Activated T-cell treated with anti-CD3 and anti-CD28 coated beads for 1 hour (primary cell): ENCODE results near the gene XKR3.
"Not testable (repeated sequence)": the region's sequence is repeated elsewhere in the genome, so short reads cannot be mapped to it uniquely, and the experiment has no call there.

Experiments used
- DNase-seq: peaks from one replicate; pipeline ENCODE4 v3.0.0-alpha.2; 2020; ENCODE audit warnings: low read depth

XKR3 gene

GRCh38 chr22:16804882-16805281, 20.3 kb downstream of the XKR3 start:
- no peak for DNase-seq

- no peak for DNase-seq
These were observed 21.8 kb downstream of the XKR3 start for GRCh38 chr22:16803255-16803917.

GRCh38 chr22:16801571-16801970, 23.6 kb downstream of the XKR3 start:
- no peak for DNase-seq

GRCh38 chr22:16801088-16801487, 24.1 kb downstream of the XKR3 start:
- no peak for DNase-seq

- DNase-seq, result no peak
These were observed 24.9 kb downstream of the XKR3 start for GRCh38 chr22:16800358-16800757.

GRCh38 chr22:16795504-16795903, 29.7 kb downstream of the XKR3 start:
- not testable (repeated sequence) for DNase-seq

GRCh38 chr22:16793831-16794230, 31.4 kb downstream of the XKR3 start:
- DNase-seq, result no peak

- DNase-seq, result no peak
These were observed 35.2 kb downstream of the XKR3 start for GRCh38 chr22:16789860-16790493.

- no peak for DNase-seq
These were observed 41.3 kb downstream of the XKR3 start for GRCh38 chr22:16783930-16784354.

- no peak for DNase-seq
These were observed 41.8 kb downstream of the XKR3 start for GRCh38 chr22:16783453-16783852.

DNA sequence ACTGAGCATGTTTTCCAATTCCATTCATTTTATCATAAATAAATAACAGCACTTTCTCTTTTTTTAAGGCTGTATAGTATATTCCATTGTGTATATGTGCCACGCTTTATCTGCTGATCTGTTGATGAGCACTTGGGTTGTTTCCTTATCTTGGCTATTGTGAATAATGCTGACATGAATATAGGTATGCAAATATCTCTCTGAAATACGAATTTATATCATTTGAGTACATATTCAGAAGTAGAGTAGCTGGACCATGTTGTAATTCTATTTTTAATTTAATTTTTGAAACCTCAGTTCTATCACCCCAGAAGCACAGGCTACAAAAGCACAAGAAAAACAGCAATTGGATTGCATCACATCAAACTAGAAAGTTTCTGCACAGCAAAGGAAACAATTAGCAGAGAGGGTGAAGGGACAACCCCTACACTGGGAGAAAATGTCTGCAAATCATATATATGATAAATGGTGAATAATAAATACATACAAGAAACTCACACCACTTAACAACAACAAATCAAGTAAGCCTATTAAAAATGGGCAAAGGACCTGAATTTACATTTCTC, 43.4 kb downstream of the XKR3 start:
- no peak for DNase-seq

DNA sequence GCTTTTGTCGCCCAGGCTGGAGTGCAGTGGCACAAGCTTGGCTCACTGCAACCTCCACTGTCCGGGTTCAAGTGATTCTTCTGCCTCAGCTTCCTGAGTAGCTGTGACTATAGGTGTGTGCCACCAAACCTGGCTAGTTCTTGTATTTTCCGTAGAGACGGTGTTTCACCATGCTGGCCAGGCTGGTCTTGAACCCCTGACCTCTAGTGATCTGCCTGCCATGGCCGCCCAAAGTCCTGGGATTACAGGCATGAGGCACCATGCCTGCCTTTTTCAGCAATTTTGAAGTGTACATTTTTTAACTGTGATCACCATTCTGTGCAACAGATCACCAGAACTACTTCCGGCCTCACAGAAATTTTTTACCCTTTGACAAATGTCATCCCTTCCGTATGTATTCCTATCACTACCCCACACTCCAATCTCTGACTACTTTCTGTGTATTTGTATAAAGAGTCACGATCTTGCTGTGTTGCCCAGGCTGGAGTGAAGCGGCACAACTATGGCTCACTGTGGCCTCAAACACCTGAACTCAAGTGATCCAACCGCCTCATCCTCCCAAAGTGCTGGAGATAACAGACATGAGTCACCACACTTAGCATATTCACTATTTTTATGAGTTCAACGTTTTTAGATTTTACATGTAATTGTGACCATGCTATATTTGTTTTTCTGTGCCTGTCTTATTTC, 44.0 kb downstream of the XKR3 start:
- DNase-seq, result no peak

- no peak for DNase-seq
These were observed 47.8 kb downstream of the XKR3 start for GRCh38 chr22:16777284-16777924.

- no peak for DNase-seq
These were observed 49.1 kb downstream of the XKR3 start for GRCh38 chr22:16776080-16776479.

DNA sequence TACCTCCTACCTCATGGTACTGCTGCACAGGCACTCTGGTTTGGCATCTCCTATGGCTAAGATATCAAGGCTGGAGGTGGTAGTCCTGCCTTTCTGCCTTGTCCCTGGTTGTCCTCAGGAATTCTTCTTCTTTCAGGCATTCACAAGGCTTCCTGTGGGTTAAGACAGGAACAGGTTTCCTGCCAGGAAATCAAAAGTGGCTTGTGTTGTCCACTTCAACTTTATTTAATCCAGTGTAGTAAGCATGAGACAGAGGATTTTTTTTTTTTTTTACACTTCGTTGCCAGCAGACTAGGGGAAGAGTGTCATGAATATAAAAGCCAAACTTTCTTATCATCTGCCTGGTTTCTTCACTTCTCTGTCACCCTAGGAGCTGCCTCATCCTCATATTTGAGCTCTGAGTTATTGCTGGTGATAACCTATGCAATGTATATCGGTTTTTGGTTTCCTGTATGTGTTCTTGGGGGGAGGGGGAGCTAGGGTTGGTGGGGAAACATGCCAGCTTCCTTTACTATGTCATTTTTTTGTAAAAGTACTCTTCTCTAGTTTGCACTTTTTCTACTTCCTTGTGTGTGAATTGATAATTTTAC, 50.2 kb downstream of the XKR3 start:
- DNase-seq, result no peak

DNA sequence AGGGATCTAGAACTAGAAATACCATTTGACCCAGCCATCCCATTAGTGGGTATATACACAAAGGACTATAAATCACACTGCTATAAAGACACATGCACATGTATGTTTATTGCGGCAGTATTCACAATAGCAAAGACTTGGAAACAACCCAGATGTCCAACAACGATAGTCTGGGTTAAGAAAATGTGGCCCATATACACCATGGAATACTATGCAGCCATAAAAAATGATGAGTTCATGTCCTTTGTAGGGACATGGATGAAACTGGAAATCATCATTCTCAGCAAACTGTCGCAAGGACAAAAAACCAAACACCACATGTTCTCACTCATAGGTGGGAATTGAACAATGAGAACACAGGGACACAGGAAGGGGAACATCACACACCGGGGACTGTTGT, 53.6 kb downstream of the XKR3 start:
- not testable (repeated sequence) for DNase-seq

DNA sequence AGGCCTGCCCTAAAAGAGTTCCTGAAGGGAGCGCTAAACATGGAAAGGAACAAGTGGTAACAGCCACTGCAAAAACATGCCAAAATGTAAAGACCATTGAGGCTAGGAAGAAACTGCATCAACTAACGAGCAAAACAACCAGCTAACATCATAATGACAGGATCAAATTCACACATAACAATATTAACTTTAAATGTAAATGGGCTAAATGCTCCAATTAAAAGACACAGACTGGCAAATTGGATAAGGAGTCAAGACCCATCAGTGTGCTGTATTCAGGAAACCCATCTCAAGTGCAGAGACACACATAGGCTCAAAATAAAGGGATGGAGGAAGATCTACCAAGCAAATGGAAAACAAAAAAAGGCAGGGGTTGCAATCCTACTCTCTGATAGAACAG, 57.3 kb downstream of the XKR3 start:
- DNase-seq, result not testable (repeated sequence)

- not testable (repeated sequence) for DNase-seq
These were observed 63.0 kb downstream of the XKR3 start for GRCh38 chr22:16762224-16762623.

DNA sequence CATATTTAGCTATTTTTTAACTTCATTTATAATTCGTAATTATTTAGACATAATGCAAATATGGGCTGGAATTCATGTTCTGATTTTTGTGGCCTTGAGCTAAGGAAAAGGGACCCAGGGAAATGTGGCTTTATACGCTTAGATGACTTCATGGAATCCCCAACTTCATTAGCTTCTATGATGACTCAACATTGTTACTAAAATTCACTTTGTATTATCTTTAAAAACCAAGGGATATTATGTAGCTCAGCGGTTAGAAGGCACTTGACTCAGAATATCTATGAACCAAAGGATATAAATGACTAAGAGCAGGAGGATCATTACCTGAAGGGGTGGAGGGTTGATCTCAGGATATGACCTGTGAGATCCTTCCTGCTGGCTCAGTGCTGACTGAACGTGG, 64.8 kb downstream of the XKR3 start:
- not testable (repeated sequence) for DNase-seq

- DNase-seq, result not testable (repeated sequence)
These were observed 75.9 kb downstream of the XKR3 start for GRCh38 chr22:16749282-16749681.

- DNase-seq, result not testable (repeated sequence)
These were observed 76.9 kb downstream of the XKR3 start for GRCh38 chr22:16748160-16748929.
